ENCODE results near the gene TRPM3. TPM values are rescaled to one million over a fixed set of nuclear protein-coding genes. Genes with fewer than 3 reads are reported as not detected.

TRPM3 gene
- polyA plus RNA-seq, 3 donors = not detected

DNA sequence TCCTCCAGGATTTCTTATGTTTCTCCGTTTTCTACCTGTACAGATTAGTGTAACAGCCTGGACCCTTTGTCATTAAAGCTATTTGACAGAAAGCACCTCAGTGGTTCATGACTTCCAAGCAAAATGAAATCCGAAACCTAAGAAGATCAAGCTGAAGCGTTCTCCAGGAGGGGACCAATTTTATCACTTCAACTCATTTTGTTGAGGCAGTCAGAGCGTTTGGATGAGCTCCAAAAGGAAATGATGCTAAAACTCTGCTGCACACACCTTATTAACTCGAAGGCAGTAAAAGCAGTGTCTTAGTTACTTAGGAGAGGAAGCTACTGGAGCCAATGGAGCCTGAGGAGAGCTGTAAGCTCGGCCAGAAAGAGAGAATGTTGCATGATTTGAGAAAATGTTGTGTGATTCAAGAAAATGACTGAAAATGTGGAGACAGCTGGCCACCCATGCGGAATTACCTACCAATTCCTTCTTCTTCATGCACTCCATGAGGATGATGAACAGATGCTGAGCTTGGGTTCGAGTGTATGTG, 360.2 kb downstream of the TRPM3 start:
- Mint-ChIP-seq H3K36me3 (no peaks in the 10 kb centered on the region), H3K27me3 (ENCODE audit: low read depth in 3 of 3) (peaks cover 0 to 3% (median 0%) of the 10 kb centered on the region in 3 donors), H3K27ac (no peak overlapping the region), H3K4me1 (no peaks in the 10 kb centered on the region), H3K9me3 (peaks cover 0 to 5% (median 2%) of the 10 kb centered on the region in 7 donors), H3K4me3 (no peak overlapping the region)
- H2AFZ ChIP-seq (ENCODE audit: insufficient read depth, low read depth, low read length, poor library complexity, severe bottlenecking) = no peak overlapping the region
- no peaks in the 10 kb centered on the region for H4K20me1 ChIP-seq (ENCODE audit: insufficient read depth, low read length)
- H3K79me2 ChIP-seq (ENCODE audit: insufficient read depth, low read length) = no peaks in the 10 kb centered on the region
- H3K4me3 ChIP-seq (replicated peaks in 1 of 3; ENCODE audit: low read depth in 2 of 3, low read length in 3 of 3) = no peak overlapping the region
- H3K9ac ChIP-seq (ENCODE audit: insufficient read depth, low read length, poor library complexity, severe bottlenecking) = no peak overlapping the region
- intact Hi-C loops (cut with micrococcal nuclease) = no loop called here
- H3K9me3 ChIP-seq (replicated peaks in 1 of 2; ENCODE audit: control insufficient read depth in 1 of 2, insufficient read depth in 1 of 2, low read length in 2 of 2) = no peaks in the 10 kb centered on the region
- 100% methylated on average over 1 of the region's 8 CpGs for WGBS (ENCODE audit: insufficient coverage)
- no peaks in the 10 kb centered on the region for H3K4me1 ChIP-seq (ENCODE audit: control insufficient read depth in 1 of 2, insufficient read depth in 2 of 2, low read length in 2 of 2)
- no peaks in the 10 kb centered on the region for H3K27me3 ChIP-seq (ENCODE audit: control insufficient read depth in 2 of 2, insufficient read depth in 2 of 2, low read length in 2 of 2)
- H3K27ac ChIP-seq (ENCODE audit: low read depth in 1 of 2, low read length in 2 of 2) = no peak overlapping the region
- no peak for DNase-seq
- TF ChIP-seq, protein P1, sequence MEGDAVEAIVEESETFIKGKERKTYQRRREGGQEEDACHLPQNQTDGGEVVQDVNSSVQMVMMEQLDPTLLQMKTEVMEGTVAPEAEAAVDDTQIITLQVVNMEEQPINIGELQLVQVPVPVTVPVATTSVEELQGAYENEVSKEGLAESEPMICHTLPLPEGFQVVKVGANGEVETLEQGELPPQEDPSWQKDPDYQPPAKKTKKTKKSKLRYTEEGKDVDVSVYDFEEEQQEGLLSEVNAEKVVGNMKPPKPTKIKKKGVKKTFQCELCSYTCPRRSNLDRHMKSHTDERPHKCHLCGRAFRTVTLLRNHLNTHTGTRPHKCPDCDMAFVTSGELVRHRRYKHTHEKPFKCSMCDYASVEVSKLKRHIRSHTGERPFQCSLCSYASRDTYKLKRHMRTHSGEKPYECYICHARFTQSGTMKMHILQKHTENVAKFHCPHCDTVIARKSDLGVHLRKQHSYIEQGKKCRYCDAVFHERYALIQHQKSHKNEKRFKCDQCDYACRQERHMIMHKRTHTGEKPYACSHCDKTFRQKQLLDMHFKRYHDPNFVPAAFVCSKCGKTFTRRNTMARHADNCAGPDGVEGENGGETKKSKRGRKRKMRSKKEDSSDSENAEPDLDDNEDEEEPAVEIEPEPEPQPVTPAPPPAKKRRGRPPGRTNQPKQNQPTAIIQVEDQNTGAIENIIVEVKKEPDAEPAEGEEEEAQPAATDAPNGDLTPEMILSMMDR (IDR thresholded peaks at IDR 0.05) = no peak
- no peaks in the 10 kb centered on the region for H3K36me3 ChIP-seq (replicated peaks in 1 of 2; ENCODE audit: control insufficient read depth in 1 of 2, insufficient read depth in 2 of 2, low read length in 2 of 2)
- no peak overlapping the region for H3K4me2 ChIP-seq (replicated peaks; ENCODE audit: extremely low read depth, low read length, poor library complexity, severe bottlenecking)

DNA sequence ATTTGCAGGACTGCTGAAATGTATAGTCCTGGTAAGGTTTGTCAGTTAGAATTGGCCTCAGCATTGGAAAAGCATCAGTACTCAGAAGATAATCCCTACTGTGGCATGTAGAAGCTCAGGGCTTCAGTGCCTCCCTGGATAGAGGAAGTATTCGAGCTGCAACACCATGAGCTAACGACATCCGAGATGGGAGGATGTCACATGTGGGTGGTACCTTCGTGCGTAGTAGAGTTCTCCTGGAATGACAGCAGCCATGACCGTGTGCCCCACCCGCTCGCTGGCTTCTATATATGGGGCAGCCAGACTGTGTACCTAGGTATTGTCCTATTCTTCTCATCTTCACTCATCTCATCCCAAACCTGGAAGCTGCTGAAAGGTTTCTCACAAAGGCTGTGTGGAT, 361.2 kb downstream of the TRPM3 start:
- H3K4me1 ChIP-seq (ENCODE audit: control insufficient read depth in 1 of 2, insufficient read depth in 2 of 2, low read length in 2 of 2) = no peaks in the 10 kb centered on the region
- intact Hi-C loops (cut with micrococcal nuclease) = no loop called here
- WGBS (ENCODE audit: insufficient coverage) = 88% methylated on average over 5 of the region's 8 CpGs
- no peak overlapping the region for H3K4me2 ChIP-seq (replicated peaks; ENCODE audit: extremely low read depth, low read length, poor library complexity, severe bottlenecking)
- no peak for DNase-seq
- no peaks in the 10 kb centered on the region for H3K27me3 ChIP-seq (ENCODE audit: control insufficient read depth in 2 of 2, insufficient read depth in 2 of 2, low read length in 2 of 2)
- H3K4me1 Mint-ChIP-seq = no peaks in the 10 kb centered on the region
- no peaks in the 10 kb centered on the region for H3K9me3 ChIP-seq (replicated peaks in 1 of 2; ENCODE audit: control insufficient read depth in 1 of 2, insufficient read depth in 1 of 2, low read length in 2 of 2)
- H2AFZ ChIP-seq (ENCODE audit: insufficient read depth, low read depth, low read length, poor library complexity, severe bottlenecking) = no peak overlapping the region
- H3K4me3 Mint-ChIP-seq = no peak overlapping the region
- no peak overlapping the region for H3K27ac Mint-ChIP-seq
- peaks cover 0 to 5% (median 3%) of the 10 kb centered on the region in 7 donors for H3K9me3 Mint-ChIP-seq
- H3K9ac ChIP-seq (ENCODE audit: insufficient read depth, low read length, poor library complexity, severe bottlenecking) = no peak overlapping the region
- H3K36me3 Mint-ChIP-seq = no peaks in the 10 kb centered on the region
- no peak overlapping the region for H3K4me3 ChIP-seq (replicated peaks in 1 of 3; ENCODE audit: low read depth in 2 of 3, low read length in 3 of 3)
- no peaks in the 10 kb centered on the region for H3K36me3 ChIP-seq (replicated peaks in 1 of 2; ENCODE audit: control insufficient read depth in 1 of 2, insufficient read depth in 2 of 2, low read length in 2 of 2)
- H3K79me2 ChIP-seq (ENCODE audit: insufficient read depth, low read length) = no peaks in the 10 kb centered on the region
- TF ChIP-seq, protein P1 (IDR thresholded peaks at IDR 0.05) = no peak
- peaks cover 0 to 3% (median 0%) of the 10 kb centered on the region in 3 donors for H3K27me3 Mint-ChIP-seq (ENCODE audit: low read depth in 3 of 3)
- no peaks in the 10 kb centered on the region for H4K20me1 ChIP-seq (ENCODE audit: insufficient read depth, low read length)
- H3K27ac ChIP-seq (ENCODE audit: low read depth in 1 of 2, low read length in 2 of 2) = no peak overlapping the region

Data from CD14-positive monocyte (primary cell).